GM12892 (cell line): Measurements from ENCODE around the gene DENND1A.

ENCODE experiments used
- POLR2A ChIP-seq: IDR thresholded peaks from 2 replicates; pipeline ENCODE4 v1.6.1; 2011; ENCODE audit warnings: low read depth, low read length, control low read depth
- POLR2AphosphoS5 ChIP-seq: IDR thresholded peaks from 2 replicates; pipeline ENCODE4 v1.6.1; 2011; ENCODE audit warnings: low read depth, low read length, control low read depth
- TAF1 ChIP-seq: IDR thresholded peaks from 2 replicates; pipeline ENCODE4 v1.6.1; 2011; ENCODE audit warnings: low read depth, mild to moderate bottlenecking, control low read depth, low read length, borderline replicate concordance

GRCh38 chr9:123354806-123355508, 575.0 kb downstream of the DENND1A start:
- TF ChIP-seq POLR2A (no peak), POLR2AphosphoS5 (no peak), TAF1 (no peak)
